IMR-90 (cell line): ENCODE data around the gene SYNPR.

Source experiments
- CTCF ChIP-seq: conservative IDR thresholded peaks from 2 replicates; pipeline ENCODE4 v1.5.1; 2012; ENCODE audit warnings: mild to moderate bottlenecking, low read depth, low read length, improper control_type of control experiment
- NFE2L2 ChIP-seq: fragments of 150-350 bp; IDR thresholded peaks from 2 replicates; pipeline ENCODE4 v1.6.1; 2016; ENCODE audit warnings: low read depth, mild to moderate bottlenecking, low read length
- POLR2A ChIP-seq: IDR thresholded peaks from 2 replicates; pipeline ENCODE4 v1.6.1; 2012; ENCODE audit warnings: mild to moderate bottlenecking, low read depth, low read length
- RCOR1 ChIP-seq: IDR thresholded peaks from 2 replicates; pipeline ENCODE4 v1.6.1; 2012; ENCODE audit warnings: mild to moderate bottlenecking, low read length, improper control_type of control experiment; ENCODE audit not compliant: insufficient replicate concordance
- SMC3 ChIP-seq: fragments of 150-350 bp; IDR thresholded peaks from 2 replicates; pipeline ENCODE4 v1.6.1; 2016; ENCODE audit warnings: low read depth, mild to moderate bottlenecking, antibody characterized with exemption, low read length, moderate library complexity
- USF2 ChIP-seq: fragments of 150-350 bp; IDR thresholded peaks from 2 replicates; pipeline ENCODE4 v1.6.1; 2017; ENCODE audit warnings: mild to moderate bottlenecking, antibody characterized with exemption, low read length, low read depth

- TF ChIP-seq CTCF (no peak), POLR2A (no peak), USF2 (no peak), RCOR1 (no peak), NFE2L2 (no peak), SMC3 (no peak)
Measured at GRCh38 chr3:63248015-63248414, 30.1 kb upstream of the SYNPR start.
